T-helper 9 cell (primary cell): ENCODE data around the gene TENM4.

Experiments used
- DNase-seq: peaks from one replicate; pipeline ENCODE4 v3.0.0-alpha.2; 2020

The TENM4 gene

GRCh38 chr11:79382301-79383050 lies 58.4 kb downstream of the TENM4 start:
- DNase-seq = no peak

- DNase-seq = no peak
Observed at GRCh38 chr11:79381036-79381435, 59.8 kb downstream of the TENM4 start.

GRCh38 chr11:79377406-79377805 lies 63.4 kb downstream of the TENM4 start:
- no peak for DNase-seq

- DNase-seq = no peak
Observed at GRCh38 chr11:79375818-79376550, 64.8 kb downstream of the TENM4 start.

GRCh38 chr11:79374727-79375126 lies 66.1 kb downstream of the TENM4 start:
- DNase-seq = no peak

GRCh38 chr11:79371724-79372123 lies 69.1 kb downstream of the TENM4 start:
- no peak for DNase-seq

GRCh38 chr11:79371152-79371551 lies 69.7 kb downstream of the TENM4 start:
- DNase-seq = no peak

GRCh38 chr11:79369055-79369454 lies 71.8 kb downstream of the TENM4 start:
- DNase-seq = no peak

- DNase-seq = no peak
Observed at GRCh38 chr11:79367844-79368243, 73.0 kb downstream of the TENM4 start.

- DNase-seq = no peak
Observed at GRCh38 chr11:79366218-79366617, 74.6 kb downstream of the TENM4 start.

GRCh38 chr11:79363861-79364378 lies 76.9 kb downstream of the TENM4 start:
- DNase-seq = no peak

GRCh38 chr11:79363256-79363655 lies 77.6 kb downstream of the TENM4 start:
- no peak for DNase-seq

- DNase-seq = no peak
Observed at GRCh38 chr11:79362821-79363220, 78.0 kb downstream of the TENM4 start.

GRCh38 chr11:79362206-79362757 lies 78.5 kb downstream of the TENM4 start:
- no peak for DNase-seq

- DNase-seq = no peak
Observed at GRCh38 chr11:79358258-79358657, 82.6 kb downstream of the TENM4 start.

- DNase-seq = no peak
Observed at GRCh38 chr11:79353706-79354105, 87.1 kb downstream of the TENM4 start.

- no peak for DNase-seq
Observed at GRCh38 chr11:79352349-79352703, 88.5 kb downstream of the TENM4 start.

- DNase-seq = no peak
Observed at GRCh38 chr11:79348976-79349682, 91.7 kb downstream of the TENM4 start.

- no peak for DNase-seq
Observed at GRCh38 chr11:79346021-79346420, 94.8 kb downstream of the TENM4 start.

- no peak for DNase-seq
Observed at GRCh38 chr11:79344753-79345294, 96.0 kb downstream of the TENM4 start.

GRCh38 chr11:79342686-79343085 lies 98.1 kb downstream of the TENM4 start:
- DNase-seq = no peak

- DNase-seq = no peak
Observed at GRCh38 chr11:79342236-79342635, 98.6 kb downstream of the TENM4 start.

GRCh38 chr11:79340535-79340934 lies 100.3 kb downstream of the TENM4 start:
- no peak for DNase-seq
